A172 (cell line): ENCODE data around the gene SULT1E1. TPM values are rescaled to one million over a fixed set of nuclear protein-coding genes. Genes with fewer than 3 reads are reported as not detected.

Experiments used
- DNase-seq: peaks from one replicate; pipeline ENCODE4 v3.0.0-alpha.2; 2015; ENCODE audit warnings: low spot score
- total RNA-seq: library from RNA; depleted of rRNA; stranded (reverse); fragments of >200 nt; shearing (Covaris generic); gene quantifications from 2 replicates; pipeline ENCODE4 v1.2.3, GENCODE V29; 2014; rRNA removed

Gene SULT1E1
- total RNA-seq, 1 experiment from 2014 or later = not detected

- DNase-seq = no peak
Measured at GRCh38 chr4:69799337-69799736, 60.6 kb downstream of the SULT1E1 start.

GRCh38 chr4:69793732-69794131, 66.2 kb downstream of the SULT1E1 start:
- no peak for DNase-seq

Other genes with a start within 250 kb of the SULT1E1 start
- not detected in 2 replicates for gene UGT2A2, start 220.5 kb downstream of the SULT1E1 start, total RNA-seq
- gene UGT2A1, start 206.9 kb downstream of the SULT1E1 start, total RNA-seq = not detected in 2 replicates
- 0.10 TPM in 1 of 2 replicates, not detected in the other for gene SULT1B1, start 99.5 kb downstream of the SULT1E1 start, total RNA-seq
- gene CSN1S1, start 70.9 kb upstream of the SULT1E1 start, total RNA-seq = not detected in 2 replicates
- not detected in 2 replicates for gene CSN2, start 105.6 kb upstream of the SULT1E1 start, total RNA-seq
- gene STATH, start 135.8 kb upstream of the SULT1E1 start, total RNA-seq = not detected in 2 replicates
- gene HTN3, start 168.3 kb upstream of the SULT1E1 start, total RNA-seq = not detected in 2 replicates
- not detected in 2 replicates for gene HTN1, start 190.3 kb upstream of the SULT1E1 start, total RNA-seq